Posterior vena cava (tissue), 2 donors: Measurements from ENCODE around the gene MMP24OS. TPM values are rescaled to one million over a fixed set of nuclear protein-coding genes. Genes with fewer than 3 reads are reported as not detected.

Experiments used
- DNase-seq: peaks from one replicate; pipeline ENCODE4 v3.0.0-alpha.2; 2020; ENCODE audit warnings: low spot score
- intact Hi-C, 2 donors: fragments of 100-400 bp; cut with DNase I; formaldehyde crosslinking; loops; one replicate each; pipeline versions ENCODE4 v1.14.1 to v1.14.2; 2022 to 2023
- total RNA-seq, 2 donors: library from RNA; stranded (reverse); fragmentation: NEBNext Ultra II Directional; extraction: Animal tissue kit (Norgen Biotek cat#: 25700); gene quantifications; one replicate each; pipeline ENCODE4 v1.2.1, GENCODE V29; 2021
- donor health status: DM: yes; HTN: yes; CAD: no.
- donor health status: DM: yes; HTN: yes; CAD: no.

The MMP24OS gene
- total RNA-seq, 2 donors from 2014 or later: 40.4 to 54.6 TPM

GRCh38 chr20:35237486-35237885 lies 40.4 kb downstream of the MMP24OS start:
- no peak for DNase-seq

GRCh38 chr20:35235881-35236280 lies 42.0 kb downstream of the MMP24OS start:
- intact Hi-C loops: no loop called here
- no peak for DNase-seq

More at GRCh38 chr20:35237486-35237885, 40.4 kb downstream of the MMP24OS start:
- intact Hi-C loops: no loop called here

- no peak for DNase-seq
- intact Hi-C loops: no loop called here
Measured at GRCh38 chr20:35232575-35232974, 45.3 kb downstream of the MMP24OS start.

GRCh38 chr20:35226884-35227681 lies 50.8 kb downstream of the MMP24OS start:
- intact Hi-C loops: no loop called here

More at GRCh38 chr20:35226884-35227681, 50.8 kb downstream of the MMP24OS start:
- peak; percentile 85 for DNase-seq

Other genes with a start within 250 kb of the MMP24OS start
- 10 to 100 TPM; 42.6 to 48.9 TPM for gene TRPC4AP, start 185.3 kb downstream of the MMP24OS start, total RNA-seq
- gene EDEM2, start 130.8 kb downstream of the MMP24OS start, total RNA-seq: 10 to 100 TPM; 27.9 to 30.6 TPM
- gene PROCR, start 106.0 kb downstream of the MMP24OS start, total RNA-seq: 100 to 1,000 TPM; 181 to 239 TPM
- gene MMP24, start 51.4 kb downstream of the MMP24OS start, total RNA-seq: under 1 TPM; 0.52 to 0.88 TPM
- 10 to 100 TPM; 61.9 to 89.7 TPM for gene EIF6, start 6.7 kb upstream of the MMP24OS start, total RNA-seq
- not detected for gene FAM83C, start 14.3 kb upstream of the MMP24OS start, total RNA-seq
- gene UQCC1, start 133.9 kb upstream of the MMP24OS start, total RNA-seq: 10 to 100 TPM; 32.0 to 33.5 TPM
- gene GDF5, start 160.1 kb upstream of the MMP24OS start, total RNA-seq: under 1 TPM; 0.19 to 0.51 TPM
- 10 to 100 TPM; 20.4 to 22.2 TPM for gene CEP250, start 177.5 kb upstream of the MMP24OS start, total RNA-seq